Measurements from ENCODE around the gene RAX2.

Gene RAX2

GRCh38 chr19:3771906-3772455 is at the start of gene RAX2:
Gene RAX2, minus strand, starts transcription at chr19:3772228. Its CDS starts 486 bp downstream, at chr19:3771742.
- Histone ChIP-seq H3K27me3 (ENCODE audit: insufficient read depth, low read length, poor library complexity, severe bottlenecking) (no peaks in the 10 kb centered on the region), H3K9ac (ENCODE audit: low read depth, low read length, poor library complexity, severe bottlenecking) (no peak within 1 kb of the TSS), H3K9me2 (replicated peaks; ENCODE audit: low read depth, low read length) (no peaks in the 10 kb centered on the region), H3F3A (ENCODE audit: low read depth) (no peaks in the 10 kb centered on the region), H3K4me1 (ENCODE audit: insufficient read depth, low read length, poor library complexity, severe bottlenecking) (no peaks in the 10 kb centered on the region), H3K36me3 (ENCODE audit: insufficient read depth, low read length) (peaks cover 7% of the 10 kb centered on the region; the same call in 1 of the 2 replicates), H4K20me1 (ENCODE audit: insufficient read depth, low read length, poor library complexity, severe bottlenecking) (no peaks in the 10 kb centered on the region), H3K9me3 (ENCODE audit: insufficient read depth, low read depth, low read length) (no peaks in the 10 kb centered on the region), H3K4me3 (ENCODE audit: low read length, poor library complexity, severe bottlenecking) (no peak within 1 kb of the TSS), H2AFZ (ENCODE audit: low read length) (no peak within 1 kb of the TSS), H3K79me2 (ENCODE audit: insufficient read depth, low read length) (no peaks in the 10 kb centered on the region), H3K4me2 (ENCODE audit: low read depth, low read length, poor library complexity, severe bottlenecking) (no peak within 1 kb of the TSS)
- no peak for TF ChIP-seq EZH2phosphoT487 (IDR thresholded peaks at IDR 0.05; ENCODE audit: borderline replicate concordance)
- TF ChIP-seq CTCF (conservative IDR thresholded peaks at IDR 0.05; ENCODE audit: low read length) = no peak

GRCh38 chr19:3821156-3821555 is 49.1 kb upstream of the RAX2 start:
- Histone ChIP-seq H3K4me1 (ENCODE audit: insufficient read depth, low read length, poor library complexity, severe bottlenecking) (peaks cover 12% of the 10 kb centered on the region), H3K36me3 (ENCODE audit: insufficient read depth, low read length) (no peaks in the 10 kb centered on the region), H3K27me3 (ENCODE audit: insufficient read depth, low read length, poor library complexity, severe bottlenecking) (no peaks in the 10 kb centered on the region), H3K9me3 (ENCODE audit: insufficient read depth, low read depth, low read length) (no peaks in the 10 kb centered on the region), H4K20me1 (ENCODE audit: insufficient read depth, low read length, poor library complexity, severe bottlenecking) (no peaks in the 10 kb centered on the region), H3K79me2 (ENCODE audit: insufficient read depth, low read length) (no peaks in the 10 kb centered on the region), H3K9me2 (replicated peaks; ENCODE audit: low read depth, low read length) (no peaks in the 10 kb centered on the region), H3K9ac (ENCODE audit: low read depth, low read length, poor library complexity, severe bottlenecking) (peak overlapping the region; percentile 46), H3F3A (ENCODE audit: low read depth) (no peaks in the 10 kb centered on the region), H3K4me3 (ENCODE audit: low read length, poor library complexity, severe bottlenecking) (peak overlapping the region; percentile 16), H2AFZ (ENCODE audit: low read length) (peak overlapping the region; percentile 58), H3K4me2 (ENCODE audit: low read depth, low read length, poor library complexity, severe bottlenecking) (peak overlapping the region; percentile 15)
- no peak for TF ChIP-seq EZH2phosphoT487 (IDR thresholded peaks at IDR 0.05; ENCODE audit: borderline replicate concordance)
- TF ChIP-seq CTCF (conservative IDR thresholded peaks at IDR 0.05; ENCODE audit: low read length) = no peak

DNA sequence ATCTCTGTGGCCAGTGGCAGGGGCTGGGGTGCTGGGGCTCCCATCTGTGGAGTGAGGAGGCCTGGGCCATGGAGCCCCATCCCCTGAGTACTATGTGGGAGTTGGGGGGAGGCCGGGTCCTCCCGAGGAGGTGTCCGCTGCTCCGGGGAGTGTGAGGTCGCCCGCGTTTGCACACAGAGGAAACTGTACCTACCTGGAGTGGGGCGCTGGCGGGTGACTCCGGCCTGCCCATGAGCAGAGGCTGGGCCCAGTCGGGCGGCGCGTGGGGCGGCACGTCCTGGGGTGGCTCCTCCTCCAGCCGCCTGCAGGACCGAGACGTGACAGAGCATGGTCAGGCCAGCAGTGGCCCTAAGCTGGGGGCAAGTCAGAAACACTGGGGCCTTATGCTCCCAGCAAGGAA is 48.0 kb upstream of the RAX2 start:
- Histone ChIP-seq H3K4me1 (ENCODE audit: insufficient read depth, low read length, poor library complexity, severe bottlenecking) (peaks cover 15% of the 10 kb centered on the region), H3K9me3 (ENCODE audit: insufficient read depth, low read depth, low read length) (no peaks in the 10 kb centered on the region), H3K4me3 (ENCODE audit: low read length, poor library complexity, severe bottlenecking) (no peak overlapping the region), H3K27me3 (ENCODE audit: insufficient read depth, low read length, poor library complexity, severe bottlenecking) (no peaks in the 10 kb centered on the region), H2AFZ (ENCODE audit: low read length) (no peak overlapping the region), H3K36me3 (ENCODE audit: insufficient read depth, low read length) (no peaks in the 10 kb centered on the region), H3F3A (ENCODE audit: low read depth) (no peaks in the 10 kb centered on the region), H3K79me2 (ENCODE audit: insufficient read depth, low read length) (no peaks in the 10 kb centered on the region), H4K20me1 (ENCODE audit: insufficient read depth, low read length, poor library complexity, severe bottlenecking) (no peaks in the 10 kb centered on the region), H3K9me2 (replicated peaks; ENCODE audit: low read depth, low read length) (no peaks in the 10 kb centered on the region), H3K4me2 (ENCODE audit: low read depth, low read length, poor library complexity, severe bottlenecking) (no peak overlapping the region), H3K9ac (ENCODE audit: low read depth, low read length, poor library complexity, severe bottlenecking) (peak overlapping the region; percentile 46)
- TF ChIP-seq EZH2phosphoT487 (IDR thresholded peaks at IDR 0.05; ENCODE audit: borderline replicate concordance) (no peak), CTCF (conservative IDR thresholded peaks at IDR 0.05; ENCODE audit: low read length) (no peak)

Measured in Loucy (cell line).